ENCODE data around the gene UBE2D3. TPM values are rescaled to one million over a fixed set of nuclear protein-coding genes. Genes with fewer than 3 reads are reported as not detected.

Gene UBE2D3
- total RNA-seq, 2 donors from 2014 or later = 149 to 323 TPM

GRCh38 chr4:102815981-102816380 lies 11.4 kb downstream of the UBE2D3 start:
- intact Hi-C loops (cut with DNase I) = no loop called here
- H3K4me1 ChIP-seq = peaks cover 84% of the 10 kb centered on the region
- DNase-seq = no peak
- 76 to 92% methylated on average over 2 of the region's 2 CpGs for WGBS, 2 donors
- no peaks in the 10 kb centered on the region for H3K36me3 ChIP-seq (replicated peaks in 1 of 2; ENCODE audit: insufficient read depth in 1 of 2, low read depth in 2 of 2)
- ATAC-seq = no peak
- H3K9me3 ChIP-seq = no peaks in the 10 kb centered on the region
- H3K27ac ChIP-seq = no peak overlapping the region
- no peak overlapping the region for H3K4me3 ChIP-seq
- no peaks in the 10 kb centered on the region for H3K27me3 ChIP-seq
- TF ChIP-seq CTCF (IDR thresholded peaks at IDR 0.05) (no peak), POLR2A (IDR thresholded peaks at IDR 0.05) (no peak)

DNA sequence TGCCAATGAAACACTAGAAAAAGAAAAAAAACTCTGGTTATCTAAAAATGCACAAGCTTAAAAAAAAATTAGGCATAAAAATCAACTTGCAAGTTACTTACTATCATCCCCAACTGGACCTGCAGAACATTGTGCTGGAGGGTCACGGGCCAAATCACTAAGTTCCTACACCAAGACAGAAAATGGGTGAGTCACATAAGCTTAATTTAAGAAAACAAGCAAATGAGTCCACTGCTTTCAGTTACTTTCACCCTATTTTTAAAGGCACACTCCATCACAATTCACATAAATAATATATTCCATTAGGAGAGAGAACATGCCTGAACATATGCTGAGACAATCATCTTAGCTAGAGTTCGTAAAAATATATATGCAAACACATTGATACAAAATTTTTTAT lies 17.7 kb downstream of the UBE2D3 start:
- no peaks in the 10 kb centered on the region for H3K9me3 ChIP-seq
- DNase-seq (no peak), ATAC-seq (no peak)
- H3K4me3 ChIP-seq = no peak overlapping the region
- peaks cover 0 to 3% of the 10 kb centered on the region in 2 donors for H3K36me3 ChIP-seq (replicated peaks in 1 of 2; ENCODE audit: insufficient read depth in 1 of 2, low read depth in 2 of 2)
- intact Hi-C loops (cut with DNase I) = no loop called here
- peaks cover 36% of the 10 kb centered on the region for H3K4me1 ChIP-seq
- no peaks in the 10 kb centered on the region for H3K27me3 ChIP-seq
- WGBS, 2 donors = 87 to 93% methylated on average over 2 of the region's 2 CpGs
- no peak overlapping the region for H3K27ac ChIP-seq
- TF ChIP-seq CTCF (IDR thresholded peaks at IDR 0.05) = no peak
- TF ChIP-seq POLR2A (IDR thresholded peaks at IDR 0.05) = no peak

GRCh38 chr4:102809190-102809589 lies 18.2 kb downstream of the UBE2D3 start:
- DNase-seq (no peak), ATAC-seq (no peak)
- Histone ChIP-seq H3K27me3 (no peaks in the 10 kb centered on the region), H3K36me3 (replicated peaks in 1 of 2; ENCODE audit: insufficient read depth in 1 of 2, low read depth in 2 of 2) (peaks cover 0 to 3% of the 10 kb centered on the region in 2 donors), H3K4me1 (peaks cover 31% of the 10 kb centered on the region), H3K4me3 (no peak overlapping the region), H3K27ac (no peak overlapping the region), H3K9me3 (no peaks in the 10 kb centered on the region)
- TF ChIP-seq POLR2A (IDR thresholded peaks at IDR 0.05) = no peak
- no peak for TF ChIP-seq CTCF (IDR thresholded peaks at IDR 0.05)
- WGBS, 2 donors = 57 to 63% methylated on average over 3 of the region's 3 CpGs
- intact Hi-C loops (cut with DNase I) = no loop called here

GRCh38 chr4:102808009-102808408 lies 19.3 kb downstream of the UBE2D3 start:
- H3K9me3 ChIP-seq = no peaks in the 10 kb centered on the region
- TF ChIP-seq POLR2A (IDR thresholded peaks at IDR 0.05) (no peak), CTCF (IDR thresholded peaks at IDR 0.05) (no peak)
- H3K36me3 ChIP-seq (replicated peaks in 1 of 2; ENCODE audit: insufficient read depth in 1 of 2, low read depth in 2 of 2) = peaks cover 0 to 4% of the 10 kb centered on the region in 2 donors
- intact Hi-C loops (cut with DNase I) = no loop called here
- WGBS, 2 donors = 60 to 72% methylated on average over 2 of the region's 2 CpGs
- H3K27ac ChIP-seq = no peak overlapping the region
- peaks cover 21% of the 10 kb centered on the region for H3K4me1 ChIP-seq
- DNase-seq (no peak), ATAC-seq (no peak)
- H3K27me3 ChIP-seq = no peaks in the 10 kb centered on the region
- no peak overlapping the region for H3K4me3 ChIP-seq

- Histone ChIP-seq H3K9me3 (no peaks in the 10 kb centered on the region), H3K27ac (no peak overlapping the region), H3K4me1 (peaks cover 15% of the 10 kb centered on the region), H3K4me3 (no peak overlapping the region), H3K36me3 (replicated peaks in 1 of 2; ENCODE audit: insufficient read depth in 1 of 2, low read depth in 2 of 2) (peaks cover 0 to 5% of the 10 kb centered on the region in 2 donors), H3K27me3 (no peaks in the 10 kb centered on the region)
- TF ChIP-seq POLR2A (IDR thresholded peaks at IDR 0.05) (no peak), CTCF (IDR thresholded peaks at IDR 0.05) (no peak)
- intact Hi-C loops (cut with DNase I) = no loop called here
- ATAC-seq (no peak), DNase-seq (no peak)
- WGBS, 2 donors = 41 to 54% methylated on average over 1 of the region's 1 CpG
Observed at GRCh38 chr4:102807345-102807744, 20.0 kb downstream of the UBE2D3 start.
